HAP-1 (cell line): ENCODE measurements around the gene SLC16A12.
"Not testable (repeated sequence)": the region's sequence is repeated elsewhere in the genome, so short reads cannot be mapped to it uniquely, and the experiment has no call there.

Experiments
- DNase-seq, 2 experiments: peaks; one replicate each; pipeline ENCODE4 v3.0.0-alpha.2; 2016 to 2020; ENCODE audit warnings: low spot score in 2 of 2
- H3K27me3 ChIP-seq: fragments of 250-450 bp; sonication (Bioruptor Pico); 2 replicates; pipeline ENCODE4 v1.5.1; 2020; ENCODE audit warnings: low read depth, mild to moderate bottlenecking, moderate library complexity
- H3K36me3 ChIP-seq: fragments of 250-450 bp; sonication (Bioruptor Pico); replicated peaks from 2 replicates; pipeline ENCODE4 v1.5.1; 2020; ENCODE audit warnings: mild to moderate bottlenecking
- H3K4me1 ChIP-seq: fragments of 250-450 bp; sonication (Bioruptor Pico); 2 replicates; pipeline ENCODE4 v1.5.1; 2020; ENCODE audit warnings: mild to moderate bottlenecking
- H3K4me3 ChIP-seq: fragments of 250-450 bp; sonication (Bioruptor Pico); 2 replicates; pipeline ENCODE4 v1.5.1; 2020; ENCODE audit warnings: mild to moderate bottlenecking, moderate library complexity
- H3K9me3 ChIP-seq: fragments of 250-450 bp; sonication (Bioruptor Pico); 2 replicates; pipeline ENCODE4 v1.5.1; 2020; ENCODE audit warnings: mild to moderate bottlenecking, moderate library complexity
- in situ Hi-C: fragments of 300-500 bp; cut with MboI; formaldehyde crosslinking; loops from 3 replicates; pipeline ENCODE4 v1.14.3; 2020; ENCODE audit warnings: low sequenced_read_pairs, inconsistent platforms, mixed read lengths

The SLC16A12 gene

DNA sequence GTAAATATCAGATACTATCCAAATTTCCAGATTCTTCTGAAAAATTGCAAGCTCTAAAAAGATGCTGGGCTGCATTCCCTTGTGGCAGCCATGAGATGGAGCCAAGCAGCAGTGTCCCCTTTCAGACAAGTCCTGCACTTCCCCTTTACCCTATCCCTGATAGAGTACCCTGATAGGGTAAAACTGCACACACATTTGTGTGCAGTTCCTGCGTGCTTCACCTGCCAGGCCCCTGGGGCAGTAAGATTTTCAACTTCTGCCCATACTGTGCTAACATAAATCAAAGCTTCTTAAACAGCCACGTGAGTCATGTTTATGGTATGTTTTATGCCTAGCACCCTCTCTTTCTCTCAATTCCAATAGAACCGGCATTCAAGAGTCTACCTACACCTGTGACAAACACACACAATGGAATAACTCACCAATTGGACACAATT is 68.8 kb downstream of the SLC16A12 start:
- no peaks in the 10 kb centered on the region for H3K9me3 ChIP-seq
- DNase-seq = peak; percentile 28 to 35
- in situ Hi-C loops = no loop called here
- no peaks in the 10 kb centered on the region for H3K36me3 ChIP-seq
- no peak overlapping the region for H3K4me3 ChIP-seq
- no peaks in the 10 kb centered on the region for H3K4me1 ChIP-seq
- H3K27me3 ChIP-seq = no peaks in the 10 kb centered on the region

DNA sequence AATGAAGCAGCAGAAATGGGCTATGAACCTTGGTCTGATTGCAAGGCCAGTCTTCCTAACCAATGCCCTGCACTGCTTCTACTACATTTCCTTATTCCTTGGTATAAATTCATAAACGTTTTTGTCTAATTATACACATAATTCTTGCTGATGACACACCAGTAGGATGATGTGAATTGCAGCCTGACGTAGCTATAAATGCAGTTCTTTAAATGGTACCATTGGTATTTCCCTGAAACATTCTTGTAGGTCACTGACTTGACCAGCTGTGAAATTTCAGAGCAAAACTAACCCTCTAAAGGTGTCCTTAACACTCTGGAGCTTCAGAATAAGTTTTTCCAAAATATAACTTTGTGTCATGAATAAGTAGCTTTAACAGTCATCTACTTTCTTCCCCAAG is 70.2 kb downstream of the SLC16A12 start:
- Histone ChIP-seq H3K36me3 (no peaks in the 10 kb centered on the region), H3K27me3 (peaks cover 2% of the 10 kb centered on the region), H3K9me3 (no peaks in the 10 kb centered on the region), H3K4me1 (no peaks in the 10 kb centered on the region), H3K4me3 (no peak overlapping the region)
- in situ Hi-C loops = no loop called here
- DNase-seq = no peak

DNA sequence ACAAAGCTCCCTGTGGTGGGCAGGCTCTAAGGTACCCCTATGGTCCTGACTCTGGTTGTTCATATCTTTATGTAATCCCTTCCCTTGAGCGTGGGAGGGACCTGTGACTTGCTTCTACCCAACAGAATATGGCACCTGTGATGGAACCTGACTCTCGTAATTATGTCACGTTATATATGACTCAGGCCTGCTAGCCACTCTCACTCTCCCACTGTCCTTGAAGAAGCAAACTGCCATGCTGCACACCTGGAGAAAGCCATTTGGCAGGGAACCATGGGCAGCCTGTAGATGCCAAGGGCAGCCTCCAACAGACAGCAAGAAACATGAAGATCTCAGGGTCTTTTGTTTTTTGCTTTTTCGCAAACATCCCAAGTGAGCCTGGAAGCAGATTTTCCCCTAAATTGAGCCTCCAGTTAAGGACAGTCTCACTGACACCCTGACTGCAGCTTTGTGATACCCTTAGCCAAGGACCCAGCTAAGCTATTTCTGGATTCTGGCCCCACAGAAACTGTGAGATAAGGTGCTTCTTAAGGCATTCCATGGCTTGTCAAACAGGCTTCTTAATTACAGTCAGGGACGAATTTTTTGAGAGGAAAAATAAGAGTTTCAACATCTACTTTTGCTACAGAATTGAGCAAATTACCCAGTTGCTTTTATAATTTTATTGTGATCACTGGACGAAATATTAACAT is 71.4 kb downstream of the SLC16A12 start:
- in situ Hi-C loops = no loop called here
- DNase-seq = no peak
- Histone ChIP-seq H3K36me3 (no peaks in the 10 kb centered on the region), H3K9me3 (no peaks in the 10 kb centered on the region), H3K4me1 (no peaks in the 10 kb centered on the region), H3K27me3 (peaks cover 2% of the 10 kb centered on the region), H3K4me3 (no peak overlapping the region)

DNA sequence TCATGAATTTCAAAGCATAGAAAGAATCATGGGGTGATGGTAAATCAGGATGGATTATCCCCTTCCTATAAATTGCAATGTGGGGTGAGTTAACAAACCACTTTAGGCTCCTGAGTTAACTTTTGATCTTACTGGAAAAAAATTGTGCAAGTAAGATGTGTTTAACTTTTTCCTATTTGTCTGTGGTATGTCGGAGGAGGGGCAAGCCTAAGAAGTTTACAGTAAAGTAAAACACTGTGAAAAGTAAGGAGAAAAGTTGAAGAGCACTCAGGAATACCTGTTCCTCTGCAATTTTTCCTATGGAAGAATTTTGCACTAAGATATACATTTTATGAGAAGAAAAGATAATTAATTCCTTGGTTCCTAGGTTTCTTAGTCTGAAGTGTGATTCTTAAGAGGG is 76.6 kb downstream of the SLC16A12 start:
- H3K4me3 ChIP-seq = no peak overlapping the region
- in situ Hi-C loops = no loop called here
- no peak for DNase-seq

DNA sequence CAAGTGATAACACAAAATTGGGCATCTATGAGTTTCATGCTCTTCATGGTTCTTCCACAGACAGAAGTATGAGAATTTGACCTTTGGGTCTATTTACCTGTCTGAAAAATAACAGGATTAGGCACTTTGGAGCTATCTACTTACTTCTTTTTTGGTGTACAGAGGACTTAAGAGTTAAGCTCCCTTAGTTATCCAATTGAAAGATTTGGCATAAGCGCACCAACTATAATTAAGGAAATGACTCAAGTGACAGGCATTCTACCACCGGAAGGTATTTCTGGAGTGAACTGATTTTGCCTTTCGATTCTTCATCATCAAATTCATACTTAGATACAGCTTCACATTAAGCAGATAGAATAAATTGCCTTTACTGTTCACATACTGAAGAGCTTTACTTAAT is 77.1 kb downstream of the SLC16A12 start:
- no peak for DNase-seq
- H3K9me3 ChIP-seq = no peaks in the 10 kb centered on the region
- H3K36me3 ChIP-seq = no peaks in the 10 kb centered on the region
- H3K27me3 ChIP-seq = peaks cover 9% of the 10 kb centered on the region
- in situ Hi-C loops = no loop called here
- no peaks in the 10 kb centered on the region for H3K4me1 ChIP-seq
- H3K4me3 ChIP-seq = no peak overlapping the region

More for the DNA sequence above, 76.6 kb downstream of the SLC16A12 start:
- Histone ChIP-seq H3K9me3 (no peaks in the 10 kb centered on the region), H3K4me1 (no peaks in the 10 kb centered on the region), H3K27me3 (peaks cover 9% of the 10 kb centered on the region), H3K36me3 (no peaks in the 10 kb centered on the region)

DNA sequence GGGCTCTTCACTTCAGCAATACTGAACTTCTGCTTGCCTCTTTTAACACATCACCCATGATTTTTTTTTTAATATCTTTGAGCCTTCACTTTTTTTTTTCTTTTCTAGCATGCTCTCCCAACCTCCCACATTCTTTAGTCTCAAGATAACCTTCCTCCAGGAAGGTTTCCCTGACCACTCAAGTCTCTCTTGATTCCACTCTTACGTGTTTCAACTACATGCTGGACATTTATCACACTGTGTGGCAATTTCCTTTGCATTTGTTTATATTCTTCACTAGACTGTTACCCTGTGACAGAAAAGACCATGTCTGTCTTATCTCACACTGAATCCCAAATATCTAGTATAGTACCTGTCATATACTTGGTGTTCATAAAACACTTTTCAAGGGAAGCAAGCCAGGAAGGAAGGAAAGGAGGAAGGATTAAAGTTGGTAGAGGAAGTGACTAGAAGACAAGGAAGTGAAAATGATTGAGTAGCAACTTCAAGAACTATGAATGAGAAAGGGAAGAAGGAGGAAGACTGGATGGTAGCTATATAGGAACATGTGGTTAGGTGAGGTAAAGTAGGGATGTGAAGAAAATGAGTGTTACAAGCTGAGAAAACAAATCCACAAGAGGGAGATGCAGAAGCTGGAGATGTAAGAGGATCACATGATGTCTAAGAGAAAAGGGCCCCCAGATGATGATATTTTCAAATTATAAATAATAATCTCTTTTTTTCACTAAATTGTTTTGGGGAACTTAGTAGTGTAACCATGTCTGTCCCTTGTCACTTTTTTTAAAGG is 80.6 kb downstream of the SLC16A12 start:
- Histone ChIP-seq H3K9me3 (no peaks in the 10 kb centered on the region), H3K4me1 (no peaks in the 10 kb centered on the region), H3K36me3 (no peaks in the 10 kb centered on the region), H3K4me3 (no peak overlapping the region), H3K27me3 (peaks cover 7% of the 10 kb centered on the region)
- in situ Hi-C loops = no loop called here
- no peak for DNase-seq

DNA sequence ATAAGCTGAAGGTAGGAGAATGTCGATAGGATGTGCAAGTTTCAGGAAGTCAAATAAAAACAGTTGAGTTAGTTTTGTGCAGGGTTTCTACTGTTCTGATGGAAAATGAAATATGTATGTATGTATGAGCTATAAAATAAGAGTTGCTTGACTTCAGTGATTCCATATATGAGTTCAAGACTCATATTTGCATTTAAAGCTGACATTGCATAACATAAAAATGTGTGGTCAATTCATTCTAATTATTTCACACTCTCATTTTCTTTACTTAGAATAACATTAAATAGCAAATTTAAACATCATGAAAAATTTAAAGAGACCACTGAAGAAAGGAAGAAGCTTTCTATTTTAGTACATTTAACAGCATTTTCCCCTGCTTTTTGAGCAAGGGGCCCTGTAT is 83.2 kb downstream of the SLC16A12 start:
- Histone ChIP-seq H3K4me3 (no peak overlapping the region), H3K4me1 (no peaks in the 10 kb centered on the region), H3K36me3 (no peaks in the 10 kb centered on the region), H3K27me3 (peaks cover 2% of the 10 kb centered on the region), H3K9me3 (no peaks in the 10 kb centered on the region)
- DNase-seq = no peak
- in situ Hi-C loops = no loop called here

DNA sequence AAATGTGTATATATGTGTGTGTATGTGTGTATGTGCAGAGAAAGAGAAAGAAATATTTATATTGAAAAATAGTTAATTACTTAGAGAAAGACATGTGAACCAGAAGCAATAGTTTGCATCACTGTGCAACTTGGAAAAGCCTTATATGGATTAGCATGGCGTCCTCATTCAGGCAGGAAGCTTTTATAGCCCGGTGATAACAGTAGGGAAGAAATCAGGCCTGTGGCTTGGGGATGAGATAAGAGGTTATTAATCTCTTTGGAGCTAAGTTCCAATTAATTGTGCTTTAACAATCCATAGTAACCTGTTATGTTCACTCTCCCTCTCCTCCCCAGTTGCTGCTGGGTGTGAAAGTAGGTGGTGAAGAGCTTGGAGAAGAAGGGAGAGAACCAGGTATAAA is 84.5 kb downstream of the SLC16A12 start:
- Histone ChIP-seq H3K36me3 (no peaks in the 10 kb centered on the region), H3K4me3 (no peak overlapping the region), H3K9me3 (no peaks in the 10 kb centered on the region), H3K27me3 (no peaks in the 10 kb centered on the region; the same call in 1 of the 2 replicates), H3K4me1 (no peaks in the 10 kb centered on the region)
- in situ Hi-C loops = no loop called here
- no peak for DNase-seq

DNA sequence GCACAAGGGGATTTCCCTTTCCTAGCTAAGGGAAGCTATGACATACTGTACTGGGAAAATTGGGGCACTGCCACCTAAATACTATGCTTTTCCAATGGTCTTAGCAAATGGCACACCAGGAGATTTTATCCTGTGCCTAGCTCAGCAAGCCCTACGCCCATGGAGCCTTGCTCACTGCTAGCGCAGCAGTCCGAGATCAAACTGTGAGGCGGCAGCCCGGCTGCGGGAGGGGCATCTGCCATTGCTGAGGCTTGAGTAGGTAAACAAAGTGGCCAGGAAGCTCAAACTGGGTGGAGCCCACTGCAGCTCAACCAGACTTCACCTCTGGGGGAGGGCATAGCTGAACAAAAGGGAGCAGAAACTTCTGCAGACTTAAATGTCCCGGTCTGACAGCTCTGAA is 90.6 kb downstream of the SLC16A12 start:
- in situ Hi-C loops = loop anchor here (25.0 kb wide), 1 partner anchor 267 kb away; the partner anchor contains the start of gene KIF20B
- not testable (repeated sequence) for H3K36me3 ChIP-seq, DNase-seq, H3K4me3 ChIP-seq, H3K9me3 ChIP-seq, H3K4me1 ChIP-seq, H3K27me3 ChIP-seq

DNA sequence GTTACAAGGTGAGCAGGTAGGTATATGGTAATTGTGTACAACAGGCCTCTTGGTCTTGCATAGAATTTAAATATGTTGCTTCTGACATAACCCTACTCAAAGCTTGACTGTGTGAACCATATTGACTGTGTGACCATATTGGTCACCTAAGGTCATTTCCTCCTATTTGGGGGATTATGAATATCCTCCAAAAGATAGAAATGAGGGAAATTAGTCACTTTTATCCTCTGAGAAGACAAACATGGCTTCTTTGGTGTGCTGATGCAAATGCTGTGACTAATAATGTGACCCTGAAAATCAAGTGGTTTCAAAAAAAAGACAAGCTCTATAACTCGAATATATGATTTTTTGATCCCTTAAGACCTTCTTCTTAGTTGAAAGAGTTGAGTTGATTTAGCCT is 93.1 kb downstream of the SLC16A12 start:
- in situ Hi-C loops = loop anchor here (25.0 kb wide), 1 partner anchor 270 kb away; the partner anchor contains the start of gene KIF20B
- no peak for DNase-seq

DNA sequence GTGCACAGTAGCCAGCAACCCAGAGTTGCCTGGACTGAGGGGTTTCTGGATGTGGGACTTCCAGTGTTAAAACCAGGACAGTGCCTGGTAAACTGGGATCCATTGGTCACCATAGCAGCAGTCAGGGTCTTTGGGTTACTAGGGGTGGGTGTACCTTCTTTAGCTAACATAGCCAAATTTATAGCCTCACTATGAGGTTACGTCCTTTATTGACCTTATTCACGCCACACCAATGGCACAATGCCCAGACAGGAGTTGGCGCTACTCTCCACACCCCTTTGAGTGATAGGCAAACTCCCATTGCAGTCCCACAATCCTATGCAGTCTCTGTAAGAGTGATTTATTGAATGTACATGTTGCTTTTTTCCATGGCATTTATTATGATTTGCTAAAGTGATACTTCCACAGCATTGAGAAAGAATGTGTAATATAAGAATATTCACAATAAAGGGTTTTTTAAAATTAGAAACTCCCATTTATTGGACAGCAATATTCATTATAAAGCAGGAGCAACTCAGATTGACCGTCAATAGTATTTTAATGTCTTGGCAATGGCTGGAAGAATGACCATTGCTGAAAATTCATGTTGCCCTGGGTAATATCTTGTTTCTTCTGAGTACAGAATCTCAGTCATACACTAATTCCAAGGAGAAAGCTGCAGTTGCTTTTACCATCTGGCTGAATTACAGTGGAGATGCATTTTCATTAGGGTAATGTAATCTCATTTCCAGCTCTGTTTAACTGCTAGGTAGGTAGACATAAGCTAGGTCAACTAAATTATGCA is 95.0 kb downstream of the SLC16A12 start:
- Histone ChIP-seq H3K4me1 (no peaks in the 10 kb centered on the region), H3K4me3 (no peak overlapping the region), H3K36me3 (no peaks in the 10 kb centered on the region), H3K9me3 (no peaks in the 10 kb centered on the region; the same call in 1 of the 2 replicates), H3K27me3 (peaks cover 7% of the 10 kb centered on the region)
- in situ Hi-C loops = loop anchor here (25.0 kb wide), 1 partner anchor 272 kb away; the partner anchor contains the start of gene KIF20B
- no peak for DNase-seq

More for the DNA sequence above, 93.1 kb downstream of the SLC16A12 start:
- H3K36me3 ChIP-seq = no peaks in the 10 kb centered on the region
- no peaks in the 10 kb centered on the region; the same call in 1 of the 2 replicates for H3K9me3 ChIP-seq
- H3K4me1 ChIP-seq = no peaks in the 10 kb centered on the region
- H3K4me3 ChIP-seq = no peak overlapping the region
- H3K27me3 ChIP-seq = peaks cover 4% of the 10 kb centered on the region; the same call in 1 of the 2 replicates

DNA sequence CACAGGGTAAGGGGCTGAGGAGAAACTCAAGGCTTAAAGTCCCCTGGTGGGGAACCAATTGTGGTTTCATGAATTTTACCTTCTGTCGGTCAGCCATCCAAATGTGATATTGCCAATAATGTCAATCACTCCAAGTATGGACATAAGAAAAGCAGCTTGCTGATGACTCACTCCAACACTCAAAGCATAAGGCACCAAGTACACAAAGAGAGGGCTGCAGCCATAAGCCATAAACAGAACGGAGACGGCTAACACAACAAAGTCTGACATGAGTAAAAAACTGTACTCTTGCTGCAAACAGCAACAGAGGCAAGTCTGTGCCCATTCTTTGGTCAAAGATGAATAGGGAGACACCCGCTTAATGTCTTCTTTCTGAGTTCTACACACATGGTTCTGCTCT is 96.9 kb downstream of the SLC16A12 start:
- peaks cover 15% of the 10 kb centered on the region for H3K27me3 ChIP-seq
- no peak for DNase-seq
- no peaks in the 10 kb centered on the region for H3K36me3 ChIP-seq
- H3K4me3 ChIP-seq = no peak overlapping the region
- no peaks in the 10 kb centered on the region for H3K9me3 ChIP-seq
- in situ Hi-C loops = loop anchor here (10.0 to 25.0 kb wide), 2 partner anchors 116 to 274 kb away; partner anchors contain the start of gene KIF20B
- no peaks in the 10 kb centered on the region for H3K4me1 ChIP-seq

DNA sequence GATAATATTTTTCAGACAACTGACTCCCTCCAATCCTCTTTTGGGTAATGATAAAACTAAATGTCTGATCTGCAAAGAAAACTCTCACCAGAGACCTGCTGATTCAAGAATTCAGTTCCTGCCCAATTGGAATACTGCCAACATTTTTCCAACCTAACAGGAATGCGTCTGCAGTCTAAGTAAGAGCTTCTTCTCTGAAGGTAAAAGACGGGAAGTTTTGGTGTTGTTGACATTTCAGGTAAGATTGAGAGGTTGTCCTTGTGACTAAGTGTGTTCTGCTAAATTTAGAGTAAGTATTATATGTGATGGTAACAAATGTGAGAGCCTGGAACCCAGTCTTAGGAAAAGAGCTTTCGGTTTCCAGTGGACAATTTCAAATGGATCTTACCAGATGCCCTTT is 103.4 kb downstream of the SLC16A12 start:
- in situ Hi-C loops = loop anchor here (10.0 to 25.0 kb wide), 2 partner anchors 123 to 280 kb away; partner anchors contain the start of gene KIF20B
- H3K36me3 ChIP-seq = no peaks in the 10 kb centered on the region
- H3K9me3 ChIP-seq = no peaks in the 10 kb centered on the region
- H3K4me3 ChIP-seq = no peak overlapping the region
- peaks cover 11% of the 10 kb centered on the region for H3K27me3 ChIP-seq
- no peak for DNase-seq
- H3K4me1 ChIP-seq = peaks cover 8% of the 10 kb centered on the region; the same call in 1 of the 2 replicates
